ENCODE data around the gene G6PC1.

G6PC1 gene

DNA sequence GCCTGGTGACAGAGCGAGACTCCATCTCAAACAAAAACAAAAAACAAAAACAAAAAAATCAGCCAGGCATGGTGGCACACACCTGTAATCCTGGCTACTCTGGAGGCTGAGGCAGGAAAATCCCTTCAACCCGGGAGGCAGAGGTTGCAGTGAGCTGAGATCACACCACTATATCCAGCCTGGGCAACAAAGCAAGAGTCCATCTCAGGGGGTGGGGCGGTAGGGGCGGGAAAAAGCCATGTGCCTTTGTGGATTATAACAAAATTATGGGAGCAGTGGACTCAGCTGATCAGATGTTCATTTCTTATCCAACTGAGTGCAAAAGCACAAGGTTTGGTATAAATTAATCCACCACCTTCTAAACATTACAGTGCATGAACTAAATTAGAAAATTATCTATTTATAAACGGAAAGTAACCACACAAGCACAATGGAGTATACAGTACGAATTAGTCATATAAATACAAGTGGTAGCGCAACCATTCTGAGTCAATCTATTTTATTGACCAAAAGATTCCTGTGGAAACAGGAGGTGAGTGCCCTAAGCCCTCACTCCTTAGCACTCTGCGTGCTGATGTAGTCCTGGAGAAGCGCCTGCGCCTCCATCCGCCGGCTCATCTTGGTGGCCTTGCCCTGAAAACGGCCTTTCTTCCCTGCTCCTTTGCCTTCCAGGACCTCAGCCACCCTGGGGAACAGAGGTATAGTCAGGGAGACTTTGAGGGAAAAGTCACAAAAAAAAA, 49.6 kb downstream of the G6PC1 start:
- no peak for DNase-seq
